ENCODE results near the gene LRP5.

The LRP5 gene

DNA sequence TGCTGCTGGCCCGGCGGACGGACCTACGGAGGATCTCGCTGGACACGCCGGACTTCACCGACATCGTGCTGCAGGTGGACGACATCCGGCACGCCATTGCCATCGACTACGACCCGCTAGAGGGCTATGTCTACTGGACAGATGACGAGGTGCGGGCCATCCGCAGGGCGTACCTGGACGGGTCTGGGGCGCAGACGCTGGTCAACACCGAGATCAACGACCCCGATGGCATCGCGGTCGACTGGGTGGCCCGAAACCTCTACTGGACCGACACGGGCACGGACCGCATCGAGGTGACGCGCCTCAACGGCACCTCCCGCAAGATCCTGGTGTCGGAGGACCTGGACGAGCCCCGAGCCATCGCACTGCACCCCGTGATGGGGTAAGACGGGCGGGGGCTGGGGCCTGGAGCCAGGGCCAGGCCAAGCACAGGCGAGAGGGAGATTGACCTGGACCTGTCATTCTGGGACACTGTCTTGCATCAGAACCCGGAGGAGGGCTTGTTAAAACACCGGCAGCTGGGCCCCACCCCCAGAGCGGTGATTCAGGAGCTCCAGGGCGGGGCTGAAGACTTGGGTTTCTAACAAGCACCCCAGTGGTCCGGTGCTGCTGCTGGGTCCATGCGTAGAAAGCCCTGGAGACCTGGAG, 74.1 kb downstream of the LRP5 start:
- no peaks in the 10 kb centered on the region for H3F3A ChIP-seq (ENCODE audit: insufficient read depth)
- no peak overlapping the region for H3K9ac ChIP-seq (ENCODE audit: low read length)
- TF ChIP-seq CTCF (IDR thresholded peaks at IDR 0.05; ENCODE audit: insufficient read depth, low read length, poor library complexity, severe bottlenecking) (no peak), EZH2phosphoT487 (conservative IDR thresholded peaks at IDR 0.05; ENCODE audit: low read length) (no peak)
- H3K4me2 ChIP-seq (ENCODE audit: low read depth, low read length, poor library complexity, severe bottlenecking), result no peak overlapping the region
- no peak overlapping the region for H3K27ac ChIP-seq (ENCODE audit: low read depth, low read length)
- H4K20me1 ChIP-seq (ENCODE audit: low read depth, low read length), result no peaks in the 10 kb centered on the region
- H3K9me2 ChIP-seq (replicated peaks; ENCODE audit: insufficient read depth, low read length), result no peaks in the 10 kb centered on the region
- no peaks in the 10 kb centered on the region for H3K9me3 ChIP-seq (ENCODE audit: insufficient read depth, low read length)
- H2AFZ ChIP-seq (ENCODE audit: low read depth, low read length, severe bottlenecking), result no peak overlapping the region
- no peaks in the 10 kb centered on the region for H3K79me2 ChIP-seq (ENCODE audit: insufficient read depth, low read length)
- no peaks in the 10 kb centered on the region for H3K36me3 ChIP-seq (ENCODE audit: low read length)
- H3K27me3 ChIP-seq (ENCODE audit: low read length), result no peaks in the 10 kb centered on the region
- no peak overlapping the region for H3K4me3 ChIP-seq (ENCODE audit: insufficient read depth, low read length, poor library complexity, severe bottlenecking)

DNA sequence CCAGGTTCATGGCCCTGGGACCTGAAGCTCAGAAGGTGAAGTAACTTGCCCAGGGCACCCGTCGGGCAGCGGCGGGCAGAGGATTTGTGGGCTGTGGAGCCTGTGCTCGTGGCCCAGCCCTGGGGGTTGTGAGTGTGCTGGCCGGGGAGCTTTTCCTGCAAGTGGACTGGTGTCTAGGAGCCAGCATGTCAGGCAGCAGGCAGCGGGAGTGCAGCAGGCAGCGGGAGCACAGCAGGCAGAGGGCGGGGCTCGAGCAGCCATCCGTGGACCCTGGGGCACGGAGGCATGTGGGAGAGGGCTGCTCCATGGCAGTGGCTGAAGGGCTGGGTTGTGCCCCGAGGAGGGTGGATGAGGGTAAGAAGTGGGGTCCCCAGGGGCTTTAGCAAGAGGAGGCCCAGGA, 75.4 kb downstream of the LRP5 start:
- no peaks in the 10 kb centered on the region for H3K27me3 ChIP-seq (ENCODE audit: low read length)
- H3K4me2 ChIP-seq (ENCODE audit: low read depth, low read length, poor library complexity, severe bottlenecking), result no peak overlapping the region
- no peak overlapping the region for H3K27ac ChIP-seq (ENCODE audit: low read depth, low read length)
- H3F3A ChIP-seq (ENCODE audit: insufficient read depth), result no peaks in the 10 kb centered on the region
- H3K9ac ChIP-seq (ENCODE audit: low read length), result no peak overlapping the region
- no peak overlapping the region for H3K4me3 ChIP-seq (ENCODE audit: insufficient read depth, low read length, poor library complexity, severe bottlenecking)
- H3K9me2 ChIP-seq (replicated peaks; ENCODE audit: insufficient read depth, low read length), result no peaks in the 10 kb centered on the region
- H2AFZ ChIP-seq (ENCODE audit: low read depth, low read length, severe bottlenecking), result no peak overlapping the region
- TF ChIP-seq CTCF (IDR thresholded peaks at IDR 0.05; ENCODE audit: insufficient read depth, low read length, poor library complexity, severe bottlenecking) (no peak), EZH2phosphoT487 (conservative IDR thresholded peaks at IDR 0.05; ENCODE audit: low read length) (no peak)
- H3K36me3 ChIP-seq (ENCODE audit: low read length), result no peaks in the 10 kb centered on the region
- no peaks in the 10 kb centered on the region for H3K9me3 ChIP-seq (ENCODE audit: insufficient read depth, low read length)
- H4K20me1 ChIP-seq (ENCODE audit: low read depth, low read length), result no peaks in the 10 kb centered on the region
- no peaks in the 10 kb centered on the region for H3K79me2 ChIP-seq (ENCODE audit: insufficient read depth, low read length)

GRCh38 chr11:68388595-68389198, 76.3 kb downstream of the LRP5 start:
- H3K9ac ChIP-seq (ENCODE audit: low read length), result no peak overlapping the region
- H3K36me3 ChIP-seq (ENCODE audit: low read length), result no peaks in the 10 kb centered on the region
- no peaks in the 10 kb centered on the region for H4K20me1 ChIP-seq (ENCODE audit: low read depth, low read length)
- no peak overlapping the region for H3K4me2 ChIP-seq (ENCODE audit: low read depth, low read length, poor library complexity, severe bottlenecking)
- no peak overlapping the region for H3K27ac ChIP-seq (ENCODE audit: low read depth, low read length)
- H3K27me3 ChIP-seq (ENCODE audit: low read length), result no peaks in the 10 kb centered on the region
- TF ChIP-seq CTCF (IDR thresholded peaks at IDR 0.05; ENCODE audit: insufficient read depth, low read length, poor library complexity, severe bottlenecking), result no peak
- TF ChIP-seq EZH2phosphoT487 (conservative IDR thresholded peaks at IDR 0.05; ENCODE audit: low read length), result no peak
- no peaks in the 10 kb centered on the region for H3F3A ChIP-seq (ENCODE audit: insufficient read depth)
- no peak overlapping the region for H2AFZ ChIP-seq (ENCODE audit: low read depth, low read length, severe bottlenecking)
- H3K9me2 ChIP-seq (replicated peaks; ENCODE audit: insufficient read depth, low read length), result no peaks in the 10 kb centered on the region
- H3K4me3 ChIP-seq (ENCODE audit: insufficient read depth, low read length, poor library complexity, severe bottlenecking), result no peak overlapping the region
- H3K79me2 ChIP-seq (ENCODE audit: insufficient read depth, low read length), result no peaks in the 10 kb centered on the region
- no peaks in the 10 kb centered on the region for H3K9me3 ChIP-seq (ENCODE audit: insufficient read depth, low read length)
